ENCODE data around the gene C22orf23.

Gene C22orf23

GRCh38 chr22:37953437-37954179 lies at the start of gene C22orf23, which contains the start of gene POLR2F:
Gene C22orf23 (minus strand): TSS chr22:37953601. CDS start chr22:37953149, 452 bp downstream.
Gene POLR2F (plus strand): TSS chr22:37953699. CDS start chr22:37953788, 89 bp downstream.
- peak; percentile 94 for DNase-seq (ENCODE audit: low read depth, low spot score)

- no peak for DNase-seq (ENCODE audit: low read depth, low spot score)
These were observed 46.4 kb upstream of the C22orf23 start for GRCh38 chr22:37999640-38000272.

GRCh38 chr22:37999236-37999635 lies 45.8 kb upstream of the C22orf23 start:
- no peak for DNase-seq (ENCODE audit: low read depth, low spot score)

GRCh38 chr22:37998543-37998942 lies 45.1 kb upstream of the C22orf23 start:
- DNase-seq (ENCODE audit: low read depth, low spot score) = no peak

- DNase-seq (ENCODE audit: low read depth, low spot score) = no peak
These were observed 43.3 kb upstream of the C22orf23 start for GRCh38 chr22:37996515-37997246.

- no peak for DNase-seq (ENCODE audit: low read depth, low spot score)
These were observed 42.7 kb upstream of the C22orf23 start for GRCh38 chr22:37996079-37996478.

- DNase-seq (ENCODE audit: low read depth, low spot score) = no peak
These were observed 42.1 kb upstream of the C22orf23 start for GRCh38 chr22:37995460-37995859.

GRCh38 chr22:37994982-37995381 lies 41.6 kb upstream of the C22orf23 start:
- no peak for DNase-seq (ENCODE audit: low read depth, low spot score)

GRCh38 chr22:37994049-37994448 lies 40.6 kb upstream of the C22orf23 start:
- DNase-seq (ENCODE audit: low read depth, low spot score) = no peak

- DNase-seq (ENCODE audit: low read depth, low spot score) = no peak
These were observed 38.5 kb upstream of the C22orf23 start for GRCh38 chr22:37991731-37992442.

GRCh38 chr22:37990862-37991261 lies 37.5 kb upstream of the C22orf23 start:
- no peak for DNase-seq (ENCODE audit: low read depth, low spot score)

GRCh38 chr22:37990301-37990700 lies 36.9 kb upstream of the C22orf23 start:
- DNase-seq (ENCODE audit: low read depth, low spot score) = no peak

GRCh38 chr22:37989146-37990045 lies 36.0 kb upstream of the C22orf23 start:
- no peak for DNase-seq (ENCODE audit: low read depth, low spot score)

GRCh38 chr22:37986371-37986770 lies 33.0 kb upstream of the C22orf23 start:
- DNase-seq (ENCODE audit: low read depth, low spot score) = no peak

GRCh38 chr22:37985751-37986281 lies 32.4 kb upstream of the C22orf23 start:
- no peak for DNase-seq (ENCODE audit: low read depth, low spot score)

GRCh38 chr22:37985050-37985585 lies 31.7 kb upstream of the C22orf23 start:
- DNase-seq (ENCODE audit: low read depth, low spot score) = no peak

- no peak for DNase-seq (ENCODE audit: low read depth, low spot score)
These were observed 30.7 kb upstream of the C22orf23 start, which contains the start of gene SOX10 for GRCh38 chr22:37983860-37984791. Gene SOX10 (minus strand): TSS chr22:37984555. CDS start chr22:37983784, 771 bp downstream.

GRCh38 chr22:37982938-37983859 lies 29.8 kb upstream of the C22orf23 start:
- DNase-seq (ENCODE audit: low read depth, low spot score) = no peak
